ENCODE data around the gene PRMT7. TPM values are rescaled to one million over a fixed set of nuclear protein-coding genes. Genes with fewer than 3 reads are reported as not detected.

The PRMT7 gene
- total RNA-seq, 1 donor from 2014 or later: 35.7 TPM

DNA sequence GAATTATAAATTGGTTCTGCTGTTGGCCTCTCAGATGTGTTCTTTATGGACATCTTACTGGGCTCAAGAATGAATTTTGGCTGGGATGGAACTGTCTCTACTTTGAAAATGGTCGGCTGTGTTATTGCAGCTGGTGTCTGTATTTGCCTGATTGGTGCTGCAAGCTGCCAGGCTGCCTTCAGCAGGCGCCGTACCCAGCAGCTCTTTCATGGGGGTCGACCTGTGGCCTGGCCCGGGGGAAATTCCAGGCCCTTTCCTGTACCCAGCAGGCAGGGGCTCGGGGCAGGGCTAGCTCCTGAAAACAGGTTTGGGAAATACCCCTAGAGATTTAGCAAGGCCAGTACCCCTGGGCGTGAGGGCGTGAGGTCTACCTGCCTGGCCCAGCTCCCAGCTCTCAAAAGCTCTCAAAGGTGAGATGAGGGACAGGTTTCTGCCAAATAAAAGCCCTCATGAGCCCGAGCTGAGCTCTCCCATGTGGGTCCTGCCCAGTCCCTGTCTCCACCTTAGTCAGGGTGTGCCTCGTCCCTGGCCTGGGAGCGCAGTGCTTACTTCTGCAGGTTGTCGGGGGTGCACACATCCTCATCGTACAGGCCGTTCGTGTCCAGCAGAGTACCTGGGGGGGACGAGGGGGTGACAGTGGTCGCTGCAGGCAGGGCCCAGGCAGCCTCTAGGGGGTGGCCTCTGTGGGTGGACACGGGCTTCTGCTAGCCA is 52.3 kb downstream of the PRMT7 start:
- DNase-seq (ENCODE audit: low spot score): no peak

DNA sequence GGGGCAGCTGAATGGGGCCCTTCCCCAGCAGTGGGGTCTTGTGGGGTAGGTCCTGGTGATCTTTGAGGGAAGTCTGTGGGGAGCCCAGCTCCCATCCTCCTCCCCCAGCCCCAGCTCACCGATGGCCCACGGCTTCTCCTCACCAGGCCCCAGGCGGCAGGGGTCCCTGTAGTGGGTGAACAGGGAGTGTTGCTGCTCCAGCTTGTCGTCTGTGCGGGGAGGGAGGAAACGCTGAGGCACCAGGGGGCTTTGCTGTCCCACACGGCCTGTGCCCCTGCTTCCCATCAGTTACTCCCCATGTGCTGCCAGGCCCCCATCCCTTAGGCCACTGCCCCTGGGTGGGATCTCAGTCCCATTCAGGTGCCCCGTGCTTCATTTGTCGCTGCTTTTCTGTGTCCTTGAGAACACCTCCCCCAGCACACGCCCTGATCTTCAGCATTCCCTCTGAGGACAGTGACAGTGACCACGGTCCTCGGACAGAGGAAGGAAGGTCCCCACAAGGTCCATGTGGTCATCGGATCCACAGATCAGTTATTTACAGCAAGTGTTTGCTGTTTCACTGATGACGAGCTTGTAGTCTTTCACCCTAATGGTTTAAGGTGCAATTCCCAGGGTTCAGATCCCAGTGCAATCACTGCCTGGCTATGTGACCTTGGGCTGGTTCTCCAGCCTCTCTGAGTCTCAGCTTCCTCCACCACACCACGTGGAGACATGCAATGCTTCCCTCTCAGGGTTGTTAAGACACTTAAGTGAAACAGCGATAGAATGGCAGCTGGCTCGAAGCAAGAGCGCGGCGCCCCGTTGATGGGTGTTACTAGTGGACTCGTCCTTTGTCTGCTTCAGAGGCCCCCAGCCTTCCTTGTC is 53.1 kb downstream of the PRMT7 start:
- no peak for DNase-seq (ENCODE audit: low spot score)

DNA sequence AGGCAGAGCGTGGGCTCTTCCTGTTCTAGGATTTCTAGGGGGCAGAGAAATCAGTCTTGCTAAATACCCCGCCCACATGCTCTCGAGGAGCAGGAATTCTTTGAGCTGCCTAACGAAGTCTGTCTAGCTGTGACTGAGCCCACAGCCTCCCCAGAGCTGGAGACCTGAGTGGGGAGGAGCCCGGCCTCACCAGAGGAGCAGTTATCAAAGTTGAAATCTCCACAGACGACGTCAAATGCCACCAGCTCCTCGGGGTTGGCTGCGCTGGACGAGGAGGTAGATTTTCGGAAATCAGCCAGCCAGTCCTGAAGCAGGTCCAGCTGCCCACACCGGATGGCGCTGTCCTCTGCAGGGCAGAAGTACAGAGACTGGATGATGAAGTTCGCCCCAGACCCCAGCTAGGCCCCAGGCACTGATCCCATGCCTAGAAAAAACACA is 53.8 kb downstream of the PRMT7 start:
- DNase-seq (ENCODE audit: low spot score): no peak

DNA sequence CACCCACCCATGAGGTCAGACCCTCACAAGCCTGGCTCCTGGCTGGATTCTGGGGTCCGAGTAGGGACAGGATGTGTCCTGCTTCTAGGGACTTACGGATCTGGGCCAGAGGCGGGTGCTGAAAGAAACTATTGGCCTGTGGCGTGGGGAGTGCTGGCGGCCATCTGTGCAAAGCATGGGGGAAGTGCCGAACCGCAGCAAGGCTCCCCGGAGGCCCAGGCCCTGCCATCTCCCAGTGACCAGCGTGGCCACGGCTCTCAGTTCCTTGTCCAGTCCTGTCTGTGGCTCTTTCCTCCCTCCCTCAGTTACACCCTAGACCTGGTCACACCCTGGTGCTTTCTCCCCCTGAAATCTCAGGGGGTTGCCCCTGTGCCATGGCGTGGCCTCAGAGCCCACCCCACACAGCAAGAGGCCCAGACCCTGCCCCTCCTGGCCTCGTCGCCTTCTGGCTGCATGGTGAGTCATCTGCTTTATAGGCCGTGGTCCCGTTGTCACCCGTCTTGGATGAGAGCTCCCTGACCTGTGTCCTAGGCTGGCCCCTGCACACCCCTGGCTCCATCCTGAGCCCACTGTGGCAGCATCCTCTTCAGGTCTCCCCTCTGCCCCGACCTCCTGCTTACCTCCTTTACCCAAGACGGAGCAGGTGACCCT is 54.5 kb downstream of the PRMT7 start:
- DNase-seq (ENCODE audit: low spot score): no peak

DNA sequence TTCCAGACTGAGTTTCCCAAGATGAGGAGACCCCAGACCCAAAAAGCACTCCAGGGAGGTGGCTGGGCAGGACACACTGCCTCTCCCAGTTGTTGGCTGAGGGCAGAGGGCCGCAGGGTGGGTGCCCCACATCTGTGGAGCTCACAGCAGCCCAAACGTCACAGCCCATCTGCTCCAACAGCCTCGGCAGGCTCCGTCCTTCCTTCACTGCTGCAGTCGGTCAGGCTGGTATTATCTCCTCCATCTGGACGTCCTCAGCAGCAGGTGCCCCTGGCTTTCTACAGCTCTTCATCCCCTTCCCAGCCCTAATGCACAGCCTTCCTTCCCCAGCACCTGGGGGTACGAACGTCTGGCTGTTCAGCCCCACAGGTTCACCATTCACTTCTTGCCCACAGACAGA is 55.2 kb downstream of the PRMT7 start:
- no peak for DNase-seq (ENCODE audit: low spot score)

DNA sequence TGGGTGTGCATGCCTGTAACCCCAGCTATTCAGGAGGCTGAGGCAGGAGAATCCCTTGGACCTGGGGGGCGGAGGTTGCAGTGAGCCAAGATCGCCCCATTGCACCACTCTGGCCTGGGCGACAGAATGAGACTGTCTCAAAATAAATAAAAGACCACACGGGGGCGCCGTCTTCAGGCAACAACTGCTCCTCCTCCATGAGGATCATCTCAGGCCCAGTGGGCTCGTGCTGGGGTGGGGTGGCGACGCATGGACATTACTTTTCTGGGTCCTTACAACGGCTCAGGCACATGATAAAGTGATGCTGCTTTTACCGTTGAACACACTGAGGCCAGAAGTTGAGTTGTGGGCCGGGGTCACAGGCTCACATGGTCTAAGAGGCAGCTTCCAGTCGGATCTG is 56.2 kb downstream of the PRMT7 start:
- no peak for DNase-seq (ENCODE audit: low spot score)

DNA sequence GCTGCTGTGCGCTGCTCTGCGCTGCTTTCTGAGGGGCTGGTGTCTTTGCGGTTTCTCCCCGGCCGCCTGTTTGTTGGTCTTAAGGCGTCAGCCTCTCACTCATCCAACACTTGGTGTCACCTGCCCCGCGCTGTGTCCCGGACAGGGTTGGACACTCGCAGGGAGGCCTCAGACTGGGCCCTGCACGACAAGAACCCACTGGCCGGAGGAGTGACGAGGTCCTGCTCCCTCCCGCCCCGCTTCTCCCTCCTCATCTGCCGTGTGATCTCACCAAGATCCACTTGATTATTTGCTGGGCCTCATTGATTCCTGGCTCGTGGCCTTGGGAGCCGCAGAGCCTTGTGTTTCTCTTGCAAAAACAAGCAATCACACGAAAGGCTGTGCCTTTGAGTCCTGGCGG is 56.6 kb downstream of the PRMT7 start:
- DNase-seq (ENCODE audit: low spot score): no peak

DNA sequence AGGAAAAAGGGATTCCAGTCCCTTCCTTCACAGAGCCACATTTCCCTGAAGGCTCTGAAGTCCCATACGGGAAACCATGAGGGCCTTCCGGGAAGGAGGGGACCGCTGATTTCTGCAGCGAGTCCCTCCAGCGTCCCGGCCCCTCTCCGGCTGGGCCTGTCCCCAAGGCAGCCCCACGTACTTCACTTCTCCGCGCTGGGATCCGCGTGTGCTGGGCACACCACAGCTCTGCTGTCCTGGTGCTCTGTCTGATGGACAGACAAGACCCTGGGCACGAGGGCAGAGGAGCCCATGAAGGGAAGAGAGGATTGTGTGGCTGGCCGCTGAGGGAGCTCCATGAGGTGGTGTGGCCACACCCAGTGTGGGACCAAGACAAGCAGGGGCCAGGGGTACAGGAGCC is 57.1 kb downstream of the PRMT7 start:
- DNase-seq (ENCODE audit: low spot score): no peak

DNA sequence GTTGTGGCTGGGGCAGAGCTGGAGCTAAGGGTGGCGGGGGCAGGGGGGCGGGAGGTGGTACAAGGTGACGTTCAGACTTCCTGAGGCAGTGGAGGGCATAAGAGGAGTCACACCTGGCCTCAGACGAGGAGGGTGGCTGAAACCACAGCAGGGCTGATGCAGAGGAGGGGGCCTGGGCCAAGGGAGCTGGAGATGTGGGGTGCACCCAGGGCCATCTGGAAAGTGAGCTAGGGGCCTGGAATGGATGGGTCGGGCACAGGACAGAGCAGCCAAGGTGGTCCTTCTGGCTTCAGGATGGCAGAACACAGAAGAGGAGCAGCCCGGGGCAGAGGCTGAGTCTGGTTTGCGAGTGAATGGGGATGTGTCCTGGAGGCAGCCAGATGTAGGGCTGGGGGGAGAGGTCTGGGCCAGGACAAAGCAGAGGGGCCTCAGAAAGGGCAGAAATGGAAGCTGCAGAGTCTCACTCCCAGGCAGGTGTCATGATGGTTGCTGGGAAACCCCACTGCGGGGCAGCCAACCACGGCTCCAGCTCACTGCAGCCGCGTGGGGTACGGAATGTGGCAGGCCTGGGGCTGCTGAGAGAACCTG is 57.6 kb downstream of the PRMT7 start:
- no peak for DNase-seq (ENCODE audit: low spot score)

DNA sequence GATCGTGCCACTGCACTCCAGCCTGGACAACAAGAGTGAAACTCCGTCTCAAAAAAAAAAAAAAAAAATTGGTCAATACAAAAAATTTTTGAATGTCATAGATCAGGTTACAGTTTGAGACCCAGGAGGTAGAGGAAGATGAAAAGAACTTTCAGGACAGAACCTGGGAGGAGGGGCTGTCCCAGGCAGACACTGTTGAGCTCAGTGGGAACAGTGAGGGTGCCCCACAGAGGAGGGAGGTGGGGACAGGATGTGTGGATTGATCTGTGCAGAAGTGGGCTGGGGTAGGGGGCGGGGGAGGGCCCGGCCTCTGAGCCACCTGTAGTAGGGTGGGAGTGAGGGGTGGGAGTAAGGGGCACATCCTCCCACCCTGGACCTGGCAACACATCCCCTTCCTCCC is 58.3 kb downstream of the PRMT7 start:
- no peak for DNase-seq (ENCODE audit: low spot score)

DNA sequence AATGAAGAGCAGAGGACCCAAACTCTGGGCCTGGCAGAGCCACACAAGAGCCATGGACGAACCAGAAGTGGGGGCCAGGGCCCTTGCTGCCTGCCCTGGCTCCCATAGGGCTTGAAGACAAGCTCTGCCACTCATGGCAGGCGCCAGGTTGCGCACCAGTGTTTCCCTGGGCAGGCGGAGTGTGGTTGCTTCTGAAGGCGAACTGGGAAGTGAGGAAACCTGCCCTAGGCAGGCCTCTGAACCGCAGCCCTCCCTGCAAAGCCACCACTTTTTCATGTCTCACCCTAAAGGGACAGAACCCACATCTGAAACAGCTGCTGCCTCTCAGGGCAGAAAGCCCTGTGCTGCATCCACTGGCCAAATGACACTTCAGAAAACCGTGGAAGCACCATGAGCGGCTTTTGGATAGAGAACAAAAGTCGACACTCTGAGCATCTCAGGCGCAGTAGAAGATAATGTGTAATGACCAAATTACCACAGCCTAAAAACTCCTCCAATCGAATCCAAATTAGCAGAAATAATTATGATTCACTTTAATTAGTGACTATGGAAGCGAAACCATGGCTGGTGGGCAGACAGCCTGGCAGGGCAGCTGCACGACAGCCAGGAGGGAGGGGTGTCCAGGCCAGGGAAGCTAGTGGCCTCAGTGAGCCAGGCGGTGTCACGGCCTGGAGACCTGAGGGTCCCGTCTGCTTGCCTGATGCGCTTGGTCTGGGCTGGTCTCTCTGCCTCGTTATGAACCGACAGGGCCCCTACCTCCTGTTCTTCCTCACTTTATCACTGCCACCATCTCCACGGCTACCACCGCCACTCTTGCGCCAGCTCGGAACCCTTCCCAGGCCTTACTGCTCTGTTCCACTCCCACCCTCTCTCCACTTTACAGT is 59.1 kb downstream of the PRMT7 start:
- no peak for DNase-seq (ENCODE audit: low spot score)

DNA sequence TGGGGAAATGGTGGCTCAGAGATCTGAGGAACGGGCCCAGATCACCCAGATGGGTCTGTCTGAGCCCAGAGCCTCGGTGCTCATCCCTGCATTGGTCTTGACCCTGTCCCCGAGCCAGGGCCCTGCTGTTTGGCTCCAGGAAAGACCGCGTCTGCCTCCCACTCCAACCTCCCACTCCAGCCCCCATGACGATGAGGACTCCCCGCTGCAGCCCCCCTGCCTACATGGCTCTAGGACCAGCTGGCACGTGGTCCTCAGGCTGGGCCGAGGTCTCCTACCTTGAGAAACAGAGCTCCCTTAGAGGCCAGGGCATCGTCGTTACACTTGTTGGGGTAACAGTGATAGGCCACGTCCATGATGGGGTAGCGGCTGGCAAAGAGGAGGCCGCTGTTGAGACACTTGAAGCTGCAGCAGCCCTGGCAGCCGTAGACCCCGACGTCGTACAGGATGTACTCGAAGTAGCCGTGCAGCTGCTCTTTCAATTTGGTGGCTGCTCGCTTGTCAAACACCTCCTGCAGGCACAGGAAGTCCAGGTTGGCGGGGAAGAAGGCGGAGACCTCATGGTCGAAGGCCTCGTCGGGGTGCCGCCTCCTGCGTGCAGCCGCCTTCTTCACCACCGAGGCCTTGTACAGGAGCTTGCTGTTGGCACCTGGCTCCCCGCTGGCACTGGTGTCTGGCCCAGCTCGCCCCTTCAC is 59.9 kb downstream of the PRMT7 start:
- no peak for DNase-seq (ENCODE audit: low spot score)

DNA sequence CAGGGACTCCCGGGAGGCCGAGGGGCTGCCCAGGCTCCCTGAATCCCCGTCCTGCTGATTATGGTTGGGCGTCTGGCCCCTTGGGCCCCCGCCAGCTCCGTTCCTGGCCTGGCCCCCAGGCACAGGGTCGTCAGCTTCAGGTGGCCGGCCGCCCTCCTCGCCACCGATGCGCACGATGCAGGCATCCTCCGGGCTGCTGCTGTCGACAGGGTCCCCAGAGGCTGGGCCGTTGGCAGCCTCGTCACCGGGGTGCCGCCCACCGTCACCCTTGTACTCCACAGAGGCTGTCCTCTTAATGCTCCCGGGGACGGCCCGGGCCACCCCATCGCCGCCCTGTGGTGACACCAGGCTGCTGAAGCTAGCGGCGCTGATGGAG is 60.4 kb downstream of the PRMT7 start:
- no peak for DNase-seq (ENCODE audit: low spot score)

DNA sequence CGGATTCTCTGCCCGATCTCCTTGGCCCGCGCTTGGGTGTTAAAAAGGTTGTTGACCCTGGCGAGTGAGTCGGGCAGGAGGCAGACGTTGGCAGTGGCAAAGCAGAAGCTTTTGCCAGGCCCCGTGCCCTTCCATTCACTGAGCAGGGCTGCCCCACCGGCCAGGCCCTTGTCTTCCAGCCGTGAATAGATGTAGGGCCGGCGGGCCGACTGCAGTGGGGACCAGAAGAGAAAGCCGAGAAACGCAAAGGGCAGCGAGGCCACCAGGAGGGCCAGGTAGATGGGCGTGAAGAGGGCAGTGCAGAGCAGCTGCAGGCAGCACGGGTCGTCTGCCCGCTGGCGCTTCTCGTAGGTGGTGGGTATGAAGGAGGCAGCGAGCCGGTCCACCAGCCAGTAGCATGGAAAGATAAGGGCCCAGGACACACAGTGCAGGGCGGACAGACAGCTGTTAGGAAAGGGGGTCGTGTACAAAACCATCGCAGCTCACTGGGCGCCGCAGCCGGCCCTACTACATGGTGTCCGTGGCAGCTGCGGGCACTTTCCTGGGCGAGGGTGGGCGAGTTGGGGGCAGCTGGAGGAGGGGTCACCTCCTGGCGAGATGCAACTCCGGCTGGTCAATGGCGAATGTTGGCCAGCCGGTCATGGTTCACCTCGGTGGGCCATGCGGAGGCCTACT is 61.0 kb downstream of the PRMT7 start:
- DNase-seq (ENCODE audit: low spot score): no peak

DNA sequence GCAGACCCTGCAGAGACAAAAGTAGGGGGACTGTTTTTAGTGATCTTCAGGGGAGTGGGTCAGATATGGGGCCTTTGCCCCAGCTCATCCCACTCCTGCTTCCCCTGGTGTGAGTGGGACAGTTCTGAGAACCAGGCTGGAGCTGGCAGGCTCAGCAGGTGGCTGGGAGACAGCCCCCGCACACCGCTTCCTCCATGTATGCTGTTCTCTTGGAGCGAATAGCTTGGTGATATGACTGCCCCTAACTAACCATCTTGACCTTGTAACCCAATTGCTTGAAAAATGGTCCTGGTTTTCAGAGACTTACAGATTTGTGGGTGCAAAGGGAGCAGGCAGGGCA is 61.5 kb downstream of the PRMT7 start:
- no peak for DNase-seq (ENCODE audit: low spot score)

DNA sequence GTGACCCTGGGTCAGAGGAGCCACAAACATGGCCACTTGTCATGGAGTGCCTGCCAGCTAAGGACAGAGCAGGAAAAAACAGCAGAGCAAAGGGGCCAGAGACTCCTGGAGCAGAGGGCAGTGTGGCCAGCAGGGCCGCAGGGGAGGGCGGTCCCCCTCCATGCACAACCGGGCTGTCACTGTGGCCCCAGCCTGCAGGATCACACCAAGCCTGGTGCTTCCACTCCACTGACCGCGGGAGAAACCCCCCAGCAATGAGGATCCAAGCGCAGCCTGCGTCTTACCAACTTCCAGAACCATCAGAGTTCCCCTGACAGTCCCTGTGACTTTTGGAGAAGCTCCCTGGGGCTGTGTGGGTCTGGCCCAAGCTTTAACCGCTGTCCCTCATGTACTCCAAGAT is 62.0 kb downstream of the PRMT7 start:
- DNase-seq (ENCODE audit: low spot score): no peak

DNA sequence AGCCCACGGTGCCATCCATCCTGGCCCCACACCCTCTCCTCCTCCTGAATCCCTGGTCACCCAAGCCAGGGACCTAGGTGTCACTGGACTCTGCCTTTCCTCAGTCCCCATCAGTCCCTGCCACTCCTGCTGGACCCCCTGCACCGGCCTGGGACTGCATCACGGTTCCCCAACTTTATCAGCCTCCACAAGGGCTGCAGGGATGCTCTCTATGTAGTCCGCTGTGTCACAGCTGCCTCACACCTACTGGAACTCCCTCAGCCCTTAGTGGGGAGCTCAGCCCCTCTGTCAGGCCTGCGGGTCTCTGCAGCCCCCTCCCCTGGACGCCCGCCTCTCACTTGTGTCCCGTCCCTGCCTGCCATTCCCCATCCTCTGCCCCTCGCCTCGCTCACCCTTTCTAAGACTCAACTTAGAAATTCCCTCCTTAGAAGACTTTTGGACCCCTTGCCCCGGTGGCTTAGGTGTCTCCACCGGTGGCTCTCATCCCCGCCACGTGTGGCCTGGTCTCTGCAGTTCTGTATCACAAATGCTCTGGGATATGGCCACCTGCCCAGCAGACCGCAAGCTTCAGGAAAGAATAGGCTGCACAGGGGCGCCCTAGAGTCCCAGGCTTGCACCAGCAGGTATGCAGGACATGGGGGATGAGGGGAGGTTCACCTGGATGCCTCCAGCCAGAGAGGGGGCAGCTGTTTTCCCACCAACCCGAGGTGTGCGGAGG is 62.9 kb downstream of the PRMT7 start:
- no peak for DNase-seq (ENCODE audit: low spot score)

DNA sequence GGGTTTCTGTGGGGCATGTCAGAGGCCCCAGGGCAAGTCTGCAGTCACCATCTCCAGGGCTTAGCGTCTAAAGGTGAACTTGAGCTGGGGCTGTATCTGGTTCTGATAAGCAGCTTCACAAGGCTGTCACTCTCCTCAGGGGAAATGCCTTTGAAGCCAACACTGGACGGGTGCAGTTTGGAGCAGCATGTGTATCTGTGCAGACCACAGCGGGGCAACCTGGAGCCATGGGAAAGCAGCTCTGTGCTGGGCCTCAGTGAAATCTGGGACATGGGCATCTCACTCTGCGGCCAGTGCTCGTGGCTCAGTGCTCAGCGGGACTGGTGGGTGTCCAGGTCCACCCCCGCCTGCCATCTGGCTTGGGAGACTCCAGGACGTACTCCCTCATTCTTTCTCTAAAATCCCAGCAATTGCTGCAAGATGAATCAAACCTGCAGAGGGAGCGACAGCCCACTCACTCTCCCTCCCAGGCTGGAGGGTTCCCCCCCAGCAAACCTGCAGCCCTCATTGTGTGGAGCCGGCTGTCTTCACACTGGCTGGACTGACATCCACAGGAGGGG is 63.5 kb downstream of the PRMT7 start:
- no peak for DNase-seq (ENCODE audit: low spot score)
